ENCODE measurements around the gene LAMA1. TPM values are rescaled to one million over a fixed set of nuclear protein-coding genes. Genes with fewer than 3 reads are reported as not detected.
A peak's percentile ranks its signal among the peaks of the same experiment; 100 is the strongest.

Gene LAMA1
- total RNA-seq, 4 donors from 2014 or later = under 0.01 to 1.0 (median 0.60) TPM

GRCh38 chr18:6928359-6928758 is 189.2 kb downstream of the LAMA1 start:
- no peak for ATAC-seq
- H3K9me3 ChIP-seq = no peaks in the 10 kb centered on the region
- H3K36me3 ChIP-seq = no peaks in the 10 kb centered on the region
- H3K27ac ChIP-seq = no peak overlapping the region
- WGBS, 2 donors (ENCODE audit: low coverage in 1 of 2) = 79 to 83% methylated on average over 8 to 11 of the region's 11 CpGs
- no peak for TF ChIP-seq POLR2AphosphoS5 (IDR thresholded peaks at IDR 0.05)
- TF ChIP-seq POLR2A (IDR thresholded peaks at IDR 0.05) = no peak
- no peak for TF ChIP-seq CTCF (IDR thresholded peaks at IDR 0.05)
- TF ChIP-seq EP300 (IDR thresholded peaks at IDR 0.05) = no peak
- no peaks in the 10 kb centered on the region for H3K27me3 ChIP-seq
- H3K4me3 ChIP-seq = no peak overlapping the region
- H3K4me1 ChIP-seq = no peaks in the 10 kb centered on the region

- H3K27me3 ChIP-seq = no peaks in the 10 kb centered on the region
- H3K36me3 ChIP-seq = no peaks in the 10 kb centered on the region
- TF ChIP-seq CTCF (IDR thresholded peaks at IDR 0.05) (no peak), POLR2A (IDR thresholded peaks at IDR 0.05) (no peak), POLR2AphosphoS5 (IDR thresholded peaks at IDR 0.05) (no peak), EP300 (IDR thresholded peaks at IDR 0.05) (no peak)
- H3K4me3 ChIP-seq = no peak overlapping the region
- no peak overlapping the region for H3K27ac ChIP-seq
- no peaks in the 10 kb centered on the region for H3K4me1 ChIP-seq
- ATAC-seq = no peak
- H3K9me3 ChIP-seq = no peaks in the 10 kb centered on the region
- 63 to 94% methylated on average over 2 of the region's 2 CpGs for WGBS, 2 donors (ENCODE audit: low coverage in 1 of 2)
Measured at GRCh38 chr18:6927153-6927552, 190.4 kb downstream of the LAMA1 start.

- Histone ChIP-seq H3K27me3 (peaks cover 5% of the 10 kb centered on the region), H3K27ac (no peak overlapping the region), H3K9me3 (no peaks in the 10 kb centered on the region), H3K4me1 (no peaks in the 10 kb centered on the region), H3K4me3 (no peak overlapping the region), H3K36me3 (no peaks in the 10 kb centered on the region)
- WGBS, 2 donors (ENCODE audit: low coverage in 1 of 2) = 88 to 100% methylated on average over 1 of the region's 1 CpG
- TF ChIP-seq POLR2AphosphoS5 (IDR thresholded peaks at IDR 0.05) (no peak), EP300 (IDR thresholded peaks at IDR 0.05) (no peak), POLR2A (IDR thresholded peaks at IDR 0.05) (no peak), CTCF (IDR thresholded peaks at IDR 0.05) (no peak)
- no peak for ATAC-seq
Measured at GRCh38 chr18:6923220-6923619, 194.4 kb downstream of the LAMA1 start.

GRCh38 chr18:6921571-6921970 is 196.0 kb downstream of the LAMA1 start:
- Histone ChIP-seq H3K4me1 (no peaks in the 10 kb centered on the region), H3K27ac (no peak overlapping the region), H3K27me3 (peaks cover 16% of the 10 kb centered on the region), H3K9me3 (no peaks in the 10 kb centered on the region), H3K4me3 (no peak overlapping the region), H3K36me3 (no peaks in the 10 kb centered on the region)
- no peak for TF ChIP-seq POLR2A (IDR thresholded peaks at IDR 0.05)
- TF ChIP-seq POLR2AphosphoS5 (IDR thresholded peaks at IDR 0.05) = no peak
- TF ChIP-seq EP300 (IDR thresholded peaks at IDR 0.05) = no peak
- no peak for TF ChIP-seq CTCF (IDR thresholded peaks at IDR 0.05)
- no peak for ATAC-seq

- ATAC-seq = peak; percentile 20
- Histone ChIP-seq H3K4me3 (no peak overlapping the region), H3K36me3 (no peaks in the 10 kb centered on the region), H3K27ac (no peak overlapping the region), H3K4me1 (no peaks in the 10 kb centered on the region), H3K9me3 (no peaks in the 10 kb centered on the region), H3K27me3 (peaks cover 18% of the 10 kb centered on the region)
- WGBS, 2 donors (ENCODE audit: low coverage in 1 of 2) = 50 to 82% methylated on average over 10 to 14 of the region's 37 CpGs
- TF ChIP-seq EP300 (IDR thresholded peaks at IDR 0.05) = no peak
- TF ChIP-seq CTCF (IDR thresholded peaks at IDR 0.05) = peak in 3 of 4 experiments; percentile 40 to 56 (median 44)
- no peak for TF ChIP-seq POLR2AphosphoS5 (IDR thresholded peaks at IDR 0.05)
- TF ChIP-seq POLR2A (IDR thresholded peaks at IDR 0.05) = no peak
Measured at GRCh38 chr18:6920099-6920955, 197.3 kb downstream of the LAMA1 start.
